Measurements from ENCODE around the gene MS4A12.

- no peak for TF ChIP-seq EZH2phosphoT487 (IDR thresholded peaks at IDR 0.05)
- TF ChIP-seq CTCF (IDR thresholded peaks at IDR 0.05): no peak
- TF ChIP-seq EZH2 (IDR thresholded peaks at IDR 0.05): no peak
Measured at GRCh38 chr11:60528465-60528864, 35.9 kb downstream of the MS4A12 start.
